GM21825 (cell line): ENCODE data around the gene ITM2C.

Experiments
- ATAC-seq: cut with Tn5 transposase; IDR thresholded peaks from one replicate; pipeline ENCODE4 v1.9.1; 2021; ENCODE audit warnings: mild to moderate bottlenecking, moderate library complexity; ENCODE audit not compliant: unreplicated experiment

The ITM2C gene

GRCh38 chr2:230889911-230890601, 25.3 kb downstream of the ITM2C start:
- ATAC-seq: no peak

DNA sequence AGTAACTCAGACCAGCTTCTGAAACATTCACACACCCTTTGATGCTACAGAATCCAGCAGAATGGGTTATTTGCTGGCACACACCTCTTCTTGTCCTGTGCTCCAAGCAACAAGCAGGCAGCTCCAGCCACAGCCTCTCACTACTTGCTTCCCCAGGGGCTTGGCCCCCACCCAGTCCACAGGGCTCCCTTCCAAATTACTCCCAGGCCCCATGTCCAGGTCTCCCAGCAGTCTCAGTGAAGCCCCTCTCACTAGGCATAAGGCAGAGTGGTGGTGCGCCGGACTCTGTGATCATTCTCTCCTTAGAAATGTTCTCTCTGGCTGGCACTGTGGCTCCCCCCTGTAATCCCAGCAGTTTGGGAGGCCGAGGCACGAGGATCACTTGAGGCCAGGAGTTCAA, 25.9 kb downstream of the ITM2C start:
- ATAC-seq: no peak

DNA sequence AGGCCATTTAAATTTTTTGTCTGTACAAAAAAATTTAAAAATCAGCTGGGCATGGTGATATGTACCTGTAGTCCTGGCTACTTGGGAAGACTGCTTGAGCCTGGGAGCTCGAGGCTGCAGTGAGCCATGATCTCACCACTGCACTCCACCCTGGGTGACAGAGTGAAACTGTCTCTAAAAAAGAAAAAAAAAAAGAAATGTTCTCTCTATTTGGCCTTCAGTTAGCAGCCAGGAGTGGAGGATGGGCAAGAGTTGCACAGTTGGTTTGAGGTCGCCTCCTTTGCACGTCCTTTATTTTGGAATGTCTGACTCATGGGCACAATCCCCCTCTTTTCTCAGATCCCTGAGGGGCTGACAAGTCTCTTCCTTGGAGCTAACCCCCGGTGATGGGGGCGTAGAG, 26.3 kb downstream of the ITM2C start:
- ATAC-seq: no peak

DNA sequence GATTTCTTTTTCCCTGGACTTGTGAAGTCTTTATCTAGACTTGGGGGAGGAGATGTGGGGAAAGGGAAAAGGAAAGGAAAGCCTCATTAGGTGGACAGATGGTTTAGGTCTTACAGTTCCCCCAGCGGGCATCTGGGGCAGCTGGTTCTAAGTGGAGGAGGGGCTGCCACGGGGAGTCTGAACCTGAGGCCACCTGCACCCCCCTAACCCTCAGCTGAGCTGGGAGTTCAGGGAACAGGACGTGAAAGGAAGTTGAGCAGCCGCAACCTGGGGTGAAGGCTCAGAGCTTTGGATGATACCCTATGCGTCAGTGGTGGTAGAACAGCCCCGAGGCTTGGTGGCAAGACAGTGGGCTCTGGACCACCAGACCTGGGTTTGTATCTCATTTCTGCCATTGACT, 26.8 kb downstream of the ITM2C start:
- no peak for ATAC-seq

DNA sequence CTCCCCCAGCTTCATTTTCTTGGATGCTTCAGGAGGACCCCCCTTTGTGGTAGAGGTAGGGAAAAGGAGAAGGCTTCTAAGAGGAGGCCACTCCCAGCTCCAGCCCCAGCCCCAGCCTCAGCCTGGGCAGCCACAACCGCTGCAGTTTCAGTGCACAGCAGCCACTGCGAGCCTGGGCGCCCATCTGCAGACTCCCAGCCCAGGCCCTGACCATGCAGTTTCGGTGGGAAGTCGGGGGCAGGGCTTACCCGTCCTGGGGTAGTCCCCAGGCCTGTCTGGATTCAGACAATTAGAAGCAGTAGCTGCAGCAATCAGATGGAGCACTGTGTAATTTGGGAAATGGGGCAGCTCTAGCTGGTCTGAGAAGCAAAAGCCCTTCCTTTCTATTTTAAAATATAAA, 28.6 kb downstream of the ITM2C start:
- peak; percentile 69 for ATAC-seq

DNA sequence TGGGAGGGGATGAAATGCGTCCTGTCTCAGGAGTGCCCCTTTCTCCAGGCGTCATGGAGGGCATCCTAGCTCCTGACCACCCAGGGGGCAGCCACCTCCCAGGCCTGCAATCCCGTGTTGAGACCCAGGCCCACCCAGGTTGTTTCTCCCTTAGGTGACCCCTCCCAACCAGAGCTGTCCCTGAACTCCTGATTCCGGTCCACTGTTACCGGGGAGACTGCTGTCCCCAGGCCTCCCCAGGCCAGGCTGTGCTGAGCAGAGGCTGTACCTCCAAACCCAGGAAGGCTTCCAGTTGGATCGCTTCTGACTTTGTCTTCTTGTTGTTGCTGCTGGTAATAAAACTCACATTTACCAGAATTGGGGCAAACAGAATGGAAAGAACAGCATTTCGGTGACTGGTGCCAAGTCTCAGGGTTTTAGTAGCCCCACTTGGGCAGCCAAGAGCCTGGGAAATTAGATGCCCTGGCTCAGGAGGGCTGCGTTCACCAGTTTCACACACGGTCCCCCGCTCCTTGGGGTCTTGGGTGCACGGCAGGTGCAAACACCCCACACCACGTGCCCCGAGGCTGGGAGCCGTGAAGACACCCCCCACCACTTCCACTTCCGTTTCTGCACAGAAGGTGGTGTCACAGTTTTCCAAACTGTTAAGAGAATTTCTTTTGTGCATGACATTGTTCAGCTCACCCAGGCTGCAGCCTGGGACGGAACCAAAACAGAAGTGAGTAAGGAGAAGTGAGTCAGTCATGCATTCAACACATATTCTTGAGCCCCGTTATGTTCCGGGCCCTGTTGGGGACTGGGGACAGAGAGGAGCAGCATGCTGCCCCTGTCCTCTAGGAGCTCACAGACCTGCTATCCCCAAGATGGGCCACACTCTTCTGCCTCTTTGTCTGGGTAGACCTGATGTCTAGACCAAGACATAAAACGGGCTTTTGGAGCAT, 29.4 kb downstream of the ITM2C start:
- ATAC-seq: peak; percentile 12

GRCh38 chr2:230895536-230896345, 31.0 kb downstream of the ITM2C start:
- ATAC-seq: no peak

DNA sequence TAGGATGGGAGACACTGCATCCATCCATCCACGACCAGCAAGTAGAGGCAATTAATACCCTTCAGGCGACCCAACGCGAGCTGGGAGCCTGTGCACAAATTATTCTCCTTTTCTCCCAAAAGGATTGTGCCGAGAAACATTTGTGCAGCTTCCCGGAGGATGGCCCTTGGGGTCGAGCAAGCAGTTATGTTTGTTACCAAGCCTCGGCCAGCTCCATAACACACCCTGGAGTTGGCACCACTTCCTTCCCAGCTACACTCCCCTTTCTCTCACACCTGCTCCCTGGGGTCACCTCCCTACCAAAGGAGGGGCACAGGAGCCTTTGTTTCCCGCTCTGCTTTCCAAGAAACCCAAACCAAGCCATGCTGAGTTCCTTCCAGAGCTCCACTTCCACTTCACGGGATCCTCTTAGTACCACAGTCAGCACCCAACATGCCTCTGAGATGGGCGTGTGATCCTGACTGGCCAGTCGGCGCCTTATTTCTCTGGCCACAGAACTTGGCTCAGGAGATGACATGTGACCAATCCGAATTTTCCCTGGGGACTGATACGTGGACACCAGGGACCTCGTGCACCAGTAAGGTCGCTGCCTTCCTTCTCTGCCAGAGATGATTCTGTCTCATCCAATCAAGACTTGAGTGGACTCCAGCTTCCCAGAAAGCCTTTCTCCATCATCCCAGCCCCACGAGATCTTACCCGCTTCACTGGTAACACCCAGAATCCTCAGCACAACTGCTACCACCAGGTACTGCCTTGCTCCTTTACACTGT, 31.8 kb downstream of the ITM2C start:
- ATAC-seq: no peak

- ATAC-seq: no peak
Observed at GRCh38 chr2:230898016-230898712, 33.4 kb downstream of the ITM2C start.

DNA sequence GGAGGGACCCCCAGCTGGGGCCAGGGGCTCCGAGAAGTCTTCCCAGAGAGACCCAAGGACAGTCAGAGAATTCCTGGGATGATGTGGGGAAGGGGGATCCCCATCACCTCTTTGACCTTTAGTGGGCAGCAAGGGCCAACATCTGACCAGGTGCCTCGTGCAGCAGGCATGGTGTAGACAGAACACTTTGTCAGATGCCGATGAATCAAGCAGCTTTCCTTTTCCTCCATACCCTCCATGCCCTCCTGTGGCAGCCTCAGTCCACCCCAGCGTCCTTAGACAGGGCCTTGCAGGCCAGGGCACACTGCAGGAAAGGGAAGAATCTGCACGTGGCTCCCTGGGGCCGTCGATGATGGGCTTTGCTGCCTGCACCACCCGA, 34.0 kb downstream of the ITM2C start:
- no peak for ATAC-seq

DNA sequence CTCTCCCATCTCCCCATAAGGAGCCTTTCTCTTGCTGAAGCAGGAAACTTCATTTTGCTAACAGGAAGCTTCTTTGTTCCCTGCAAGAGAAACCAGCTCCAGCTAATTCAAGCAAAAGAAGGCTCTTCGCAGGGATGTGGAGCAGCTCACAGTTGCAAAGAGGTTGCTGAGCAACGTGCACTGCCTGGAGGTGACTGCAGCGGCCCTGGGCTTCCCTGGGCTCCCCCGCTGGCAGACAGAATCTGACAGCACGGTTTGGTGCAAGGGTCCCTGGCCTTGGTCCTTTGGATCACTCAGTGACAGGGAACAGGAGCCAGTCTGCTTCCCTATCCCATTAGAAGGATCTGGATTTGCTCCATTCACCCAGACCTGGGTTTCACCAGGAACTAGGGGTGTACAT, 34.5 kb downstream of the ITM2C start:
- no peak for ATAC-seq

GRCh38 chr2:230899786-230900185, 35.0 kb downstream of the ITM2C start:
- no peak for ATAC-seq

- ATAC-seq: no peak
Observed at GRCh38 chr2:230900336-230900995, 35.7 kb downstream of the ITM2C start.

DNA sequence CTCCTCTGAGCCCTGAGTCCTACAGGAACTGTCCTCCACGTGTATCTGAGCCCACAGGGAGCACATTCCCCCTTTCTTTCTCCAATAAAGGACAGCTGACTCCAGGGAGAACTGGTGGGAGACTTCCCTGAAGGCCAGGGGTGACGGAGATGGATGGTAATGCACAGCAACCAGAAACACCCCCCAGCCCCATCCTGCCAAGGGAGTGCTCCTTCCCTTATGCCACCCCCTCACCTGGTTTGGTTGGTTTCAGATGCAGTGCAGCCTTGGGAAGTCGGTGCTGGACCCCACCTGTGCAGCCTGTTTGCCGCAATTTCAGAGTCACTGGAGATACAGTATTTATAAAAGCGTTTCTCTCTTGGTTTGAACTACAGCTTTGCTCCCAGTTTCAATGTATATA, 36.3 kb downstream of the ITM2C start:
- ATAC-seq: no peak

DNA sequence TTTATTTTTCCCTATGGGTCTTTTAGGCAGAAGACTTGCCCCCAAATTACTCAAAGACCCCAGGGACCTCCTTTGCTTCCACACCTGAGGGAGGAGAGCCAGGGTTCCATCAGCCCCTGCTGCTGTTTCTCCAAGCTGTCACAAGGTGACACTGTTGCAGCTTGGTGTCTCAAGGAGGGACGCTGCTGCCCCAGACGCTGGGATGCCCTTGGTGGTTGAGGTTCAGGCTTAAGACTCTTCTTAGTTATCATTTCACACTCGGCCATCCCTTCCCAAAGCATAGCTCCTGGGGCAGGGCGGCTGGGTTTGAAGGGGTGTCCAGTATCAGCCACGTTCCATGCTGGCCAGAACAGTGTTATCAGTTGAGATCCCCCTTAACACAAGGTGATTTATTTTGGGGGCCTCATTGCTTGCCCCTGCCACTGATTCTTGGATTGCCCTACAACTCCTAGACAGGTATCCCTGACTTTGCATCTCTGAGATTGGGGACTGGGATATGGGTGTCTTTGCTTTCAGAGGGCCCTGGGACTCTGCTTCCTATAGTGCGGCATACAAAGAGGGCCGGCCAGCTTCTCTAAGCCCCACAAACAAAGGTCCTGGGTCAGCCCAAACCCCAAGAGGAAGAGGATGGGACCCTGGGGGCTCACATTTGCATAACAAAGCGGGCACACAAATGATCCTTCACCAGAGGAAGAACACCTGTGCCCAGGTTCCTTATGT, 37.6 kb downstream of the ITM2C start:
- peak; percentile 60 for ATAC-seq

- no peak for ATAC-seq
Observed at GRCh38 chr2:230903231-230904150, 38.7 kb downstream of the ITM2C start.

GRCh38 chr2:230904856-230905447, 40.2 kb downstream of the ITM2C start:
- ATAC-seq: no peak
